PC-9 (cell line): ENCODE data around the gene ITPRIPL2.
A peak's percentile ranks its signal among the peaks of the same experiment; 100 is the strongest.

ENCODE experiments used
- EZH2 ChIP-seq: fragments of 200-600 bp; sonication (generic); IDR thresholded peaks from 2 replicates; pipeline ENCODE4 v1.8.0; 2017; ENCODE audit warnings: antibody characterized with exemption, low read depth
- TF ChIP-seq, protein P1 (sequence below): fragments of 200-600 bp; sonication (generic); conservative IDR thresholded peaks from 2 replicates; pipeline ENCODE4 v1.6.1; 2017; ENCODE audit warnings: mixed run types, antibody characterized with exemption, mild to moderate bottlenecking, moderate library complexity

DNA sequence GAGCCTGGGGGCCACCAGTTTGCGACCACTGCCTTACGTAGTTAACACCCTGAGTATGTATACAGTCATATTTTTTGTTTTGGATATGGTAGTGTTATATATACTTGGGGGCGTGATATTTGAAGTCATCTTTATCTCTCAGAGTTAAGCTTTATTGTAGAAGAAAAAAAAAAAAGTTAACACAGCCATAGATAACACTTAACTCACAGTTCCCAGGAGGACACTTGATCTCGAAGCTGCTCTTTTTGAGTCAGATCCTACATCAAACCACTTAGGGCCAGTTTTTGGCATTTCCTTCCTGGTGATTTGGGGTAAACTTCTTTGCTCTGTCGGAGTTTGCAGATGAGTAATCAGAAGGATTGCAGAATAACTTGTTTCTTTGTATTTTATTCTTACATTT, 5.8 kb downstream of the ITPRIPL2 start:
- TF ChIP-seq, protein P1, sequence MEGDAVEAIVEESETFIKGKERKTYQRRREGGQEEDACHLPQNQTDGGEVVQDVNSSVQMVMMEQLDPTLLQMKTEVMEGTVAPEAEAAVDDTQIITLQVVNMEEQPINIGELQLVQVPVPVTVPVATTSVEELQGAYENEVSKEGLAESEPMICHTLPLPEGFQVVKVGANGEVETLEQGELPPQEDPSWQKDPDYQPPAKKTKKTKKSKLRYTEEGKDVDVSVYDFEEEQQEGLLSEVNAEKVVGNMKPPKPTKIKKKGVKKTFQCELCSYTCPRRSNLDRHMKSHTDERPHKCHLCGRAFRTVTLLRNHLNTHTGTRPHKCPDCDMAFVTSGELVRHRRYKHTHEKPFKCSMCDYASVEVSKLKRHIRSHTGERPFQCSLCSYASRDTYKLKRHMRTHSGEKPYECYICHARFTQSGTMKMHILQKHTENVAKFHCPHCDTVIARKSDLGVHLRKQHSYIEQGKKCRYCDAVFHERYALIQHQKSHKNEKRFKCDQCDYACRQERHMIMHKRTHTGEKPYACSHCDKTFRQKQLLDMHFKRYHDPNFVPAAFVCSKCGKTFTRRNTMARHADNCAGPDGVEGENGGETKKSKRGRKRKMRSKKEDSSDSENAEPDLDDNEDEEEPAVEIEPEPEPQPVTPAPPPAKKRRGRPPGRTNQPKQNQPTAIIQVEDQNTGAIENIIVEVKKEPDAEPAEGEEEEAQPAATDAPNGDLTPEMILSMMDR, result 0 out of 2 replicates have a peak, but pooled peaks have one; percentile 20
- TF ChIP-seq EZH2, result no peak
